Measurements from ENCODE around the gene EDNRA.

The EDNRA gene

DNA sequence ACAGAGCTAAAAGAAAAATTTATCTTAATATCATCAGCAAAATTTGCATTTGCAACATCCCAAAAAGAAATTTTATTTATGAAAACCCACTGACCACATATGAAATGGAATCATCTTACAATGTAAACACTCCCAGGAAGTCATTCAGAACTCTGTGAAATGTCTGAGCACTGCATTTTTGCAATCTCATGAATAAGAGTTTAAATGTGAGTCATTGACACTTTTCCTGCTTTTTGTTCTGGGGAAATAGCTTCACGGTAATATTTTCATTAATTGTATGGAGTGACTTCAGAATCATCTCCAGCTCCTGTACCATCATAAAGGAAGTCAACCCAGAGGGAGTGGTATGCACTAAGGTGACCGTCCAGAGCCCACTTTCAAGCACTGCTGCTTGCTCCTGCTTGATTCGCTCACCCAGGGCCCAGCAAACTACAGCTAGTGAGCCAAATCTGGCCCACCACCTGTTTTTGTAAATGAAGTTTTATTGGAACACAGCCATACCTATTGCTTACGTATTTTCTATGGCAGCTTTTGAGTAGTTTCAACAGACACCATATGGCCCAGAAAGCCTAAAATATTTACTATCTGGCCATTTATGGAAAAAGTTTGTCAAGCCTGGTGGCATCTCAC, 17.2 kb downstream of the EDNRA start:
- DNase-seq (ENCODE audit: low read depth) = peak; percentile 77

- no peak for DNase-seq (ENCODE audit: low read depth)
Measured at GRCh38 chr4:147508346-147508745, 27.4 kb downstream of the EDNRA start.

DNA sequence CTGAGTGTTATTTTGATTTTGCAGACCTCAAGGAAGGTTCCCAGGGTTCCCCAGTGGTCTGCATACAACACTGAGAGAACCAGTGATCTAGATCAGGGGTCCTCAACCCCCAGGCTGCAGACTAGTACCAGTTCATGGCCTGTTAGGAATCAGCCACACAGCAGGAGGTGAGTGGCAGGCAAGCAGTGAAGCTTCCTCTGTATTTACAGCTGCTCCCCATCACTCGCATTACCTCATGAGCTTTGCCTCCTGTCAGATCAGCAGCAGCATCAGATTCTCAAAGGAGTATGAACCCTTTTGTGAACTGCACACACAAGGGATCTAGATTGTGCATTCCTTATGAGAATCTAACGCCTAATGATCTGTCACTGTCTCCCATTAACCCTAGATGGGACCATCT, 28.5 kb downstream of the EDNRA start:
- DNase-seq (ENCODE audit: low read depth) = no peak

GRCh38 chr4:147510962-147511668, 30.2 kb downstream of the EDNRA start:
- peak; percentile 37 for DNase-seq (ENCODE audit: low read depth)

DNA sequence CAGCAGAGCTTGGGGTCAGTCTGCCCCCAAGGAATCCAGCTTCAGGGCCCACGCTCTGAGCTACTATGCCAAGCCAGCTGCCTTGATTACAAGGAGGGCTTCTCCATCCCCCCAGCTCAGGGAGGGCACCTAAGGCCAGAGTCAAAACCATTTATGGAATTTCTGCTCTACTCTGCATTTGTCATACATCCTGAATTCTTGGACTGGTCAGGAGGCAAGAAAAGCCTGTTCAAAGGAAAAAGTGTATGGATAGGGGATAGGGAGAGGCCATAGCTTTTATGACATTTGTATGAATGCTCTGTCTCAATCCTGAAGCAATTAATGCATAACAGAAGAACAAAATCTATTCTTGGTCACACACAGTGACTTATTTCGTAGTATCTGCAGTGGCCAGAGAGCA, 32.2 kb downstream of the EDNRA start:
- DNase-seq (ENCODE audit: low read depth) = peak; percentile 46

DNA sequence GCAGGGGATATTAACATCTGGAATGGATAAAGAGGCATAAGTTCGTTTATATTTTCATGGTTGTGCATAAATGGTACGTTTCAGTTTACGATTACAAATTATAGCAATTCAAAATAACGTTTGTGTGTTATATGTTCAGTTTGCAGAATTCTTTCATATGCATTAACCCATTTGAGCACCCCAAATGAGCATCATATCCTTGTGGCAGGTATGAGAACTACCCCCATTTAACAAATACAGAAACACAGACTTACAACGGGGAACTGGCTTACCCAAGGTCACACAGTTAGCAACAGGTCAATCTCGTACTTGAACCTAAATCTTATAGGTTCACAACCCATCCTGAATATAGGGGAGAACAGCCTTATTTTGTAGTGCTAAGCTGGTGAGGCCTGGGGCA, 33.1 kb downstream of the EDNRA start:
- DNase-seq (ENCODE audit: low read depth) = no peak

- no peak for DNase-seq (ENCODE audit: low read depth)
Measured at GRCh38 chr4:147515220-147515936, 34.5 kb downstream of the EDNRA start.

DNA sequence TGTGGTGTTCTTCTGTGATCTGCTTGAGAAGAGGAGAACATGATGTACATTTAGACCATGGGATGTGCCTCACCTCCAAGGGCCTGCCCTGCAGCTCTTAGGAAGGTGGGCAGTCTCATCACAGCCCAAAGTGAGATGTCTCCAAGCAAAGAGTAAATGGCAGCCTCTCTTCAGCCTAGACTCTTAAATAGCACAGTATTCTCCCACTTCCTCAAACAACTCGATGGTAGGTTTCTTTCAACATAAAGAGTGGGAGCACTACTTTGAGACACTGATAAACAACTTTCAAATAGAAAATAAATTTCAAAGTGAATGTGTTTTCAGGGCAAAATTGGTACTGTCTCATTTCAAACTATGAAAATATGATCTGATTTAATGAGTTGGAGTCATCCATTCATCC, 35.2 kb downstream of the EDNRA start:
- DNase-seq (ENCODE audit: low read depth) = no peak

- peak; percentile 32 for DNase-seq (ENCODE audit: low read depth)
Measured at GRCh38 chr4:147518086-147518485, 37.2 kb downstream of the EDNRA start.

DNA sequence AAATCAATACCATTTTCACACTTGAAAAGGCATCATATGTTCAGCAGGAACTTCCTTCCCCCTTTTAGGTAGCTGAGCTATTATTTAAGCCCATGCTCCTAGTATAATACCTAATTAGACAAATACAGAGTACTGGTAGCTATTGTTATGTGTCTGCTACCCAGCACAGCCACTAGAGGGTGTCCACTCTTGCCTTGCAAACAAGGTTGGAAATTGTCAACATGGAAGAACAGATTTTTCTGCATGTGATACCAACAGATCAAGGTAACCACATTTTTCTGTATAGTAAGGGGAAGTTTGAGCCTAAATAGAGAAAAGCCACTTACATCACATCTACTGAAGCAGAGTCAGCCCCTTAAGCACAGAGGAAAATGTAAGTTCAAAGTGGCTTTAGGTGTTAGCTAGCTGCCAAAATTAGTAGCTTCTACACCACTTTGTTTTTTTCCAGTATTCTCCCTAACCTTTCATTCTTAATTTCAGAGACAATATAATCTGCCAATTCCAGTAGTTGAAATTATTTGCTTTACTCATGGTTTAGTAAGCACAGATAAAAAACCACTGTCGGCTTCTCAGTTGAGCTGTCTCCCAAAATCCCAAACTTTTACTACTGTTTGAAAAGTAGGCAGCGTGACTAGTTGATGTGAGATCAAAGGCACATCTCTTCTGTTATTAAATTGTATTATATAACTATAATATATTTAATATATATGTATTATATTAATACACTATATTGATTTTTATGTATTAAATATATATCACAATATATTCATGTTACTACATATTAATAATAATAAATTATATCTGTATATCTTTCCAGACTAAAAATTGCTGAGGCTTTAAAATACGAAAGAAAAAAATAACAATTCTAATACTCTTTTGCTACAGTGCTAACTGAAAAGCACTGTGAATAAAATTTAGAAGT, 38.2 kb downstream of the EDNRA start:
- peak; percentile 73 for DNase-seq (ENCODE audit: low read depth)

DNA sequence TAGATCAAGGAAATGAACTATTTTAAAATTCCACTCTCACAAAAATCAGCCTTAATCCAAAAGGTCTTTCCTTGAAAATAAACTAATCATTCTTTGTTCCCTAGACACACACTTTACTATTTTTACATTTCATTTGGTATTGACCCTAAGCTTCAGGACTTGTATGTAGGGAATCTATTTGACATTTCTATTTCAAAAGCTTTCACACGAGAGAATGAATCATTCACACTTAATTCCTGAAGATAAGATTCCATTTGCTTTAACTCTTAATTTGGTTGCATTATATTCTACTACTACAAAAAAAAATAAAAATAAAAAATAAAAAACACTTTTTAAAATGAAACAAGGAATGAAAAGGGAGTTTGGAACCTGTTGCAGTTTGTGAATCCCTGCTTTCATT, 43.7 kb downstream of the EDNRA start:
- no peak for DNase-seq (ENCODE audit: low read depth)

GRCh38 chr4:147525494-147526271, 44.8 kb downstream of the EDNRA start:
- DNase-seq (ENCODE audit: low read depth) = no peak

DNA sequence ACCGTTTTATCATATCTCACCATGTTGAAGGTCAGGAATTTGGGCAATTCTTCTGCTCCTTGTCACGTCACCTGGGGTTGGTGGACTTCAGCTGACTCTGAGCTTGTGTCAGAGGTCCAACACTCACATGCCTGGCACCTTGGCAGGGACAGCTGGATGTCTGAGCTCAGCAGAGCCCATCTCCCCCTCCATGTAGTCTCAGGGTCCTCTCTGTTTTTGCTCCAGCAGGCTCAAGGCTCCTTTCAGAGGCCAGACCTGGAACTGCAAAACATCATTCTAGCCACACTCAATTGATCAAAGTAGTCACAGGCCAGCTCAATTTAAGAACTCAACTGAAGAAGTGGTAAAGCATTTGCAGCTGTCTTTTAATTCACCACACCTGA, 45.4 kb downstream of the EDNRA start:
- no peak for DNase-seq (ENCODE audit: low read depth)

GRCh38 chr4:147528054-147528453, 47.2 kb downstream of the EDNRA start:
- DNase-seq (ENCODE audit: low read depth) = no peak

DNA sequence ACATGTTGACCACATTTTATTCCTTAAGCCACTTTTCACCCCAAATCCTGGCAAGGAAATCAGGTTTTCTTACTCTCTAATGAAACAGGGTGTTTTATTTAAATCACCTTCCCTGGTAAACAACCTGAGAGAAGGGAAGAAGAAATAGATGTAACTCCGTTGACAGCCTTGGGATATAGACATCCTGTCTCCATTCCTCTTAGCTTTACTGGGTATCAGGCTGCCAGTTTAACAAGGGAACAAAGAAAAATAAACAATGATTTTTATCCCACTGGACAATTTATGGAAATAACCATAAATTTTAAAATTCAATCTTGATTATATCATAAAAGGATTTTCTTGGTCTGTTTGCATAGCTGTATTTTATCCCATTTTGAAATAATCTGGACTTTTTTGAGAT, 49.2 kb downstream of the EDNRA start:
- DNase-seq (ENCODE audit: low read depth) = no peak

- no peak for DNase-seq (ENCODE audit: low read depth)
Measured at GRCh38 chr4:147530723-147531122, 49.8 kb downstream of the EDNRA start.

- no peak for DNase-seq (ENCODE audit: low read depth)
Measured at GRCh38 chr4:147532896-147533295, 52.0 kb downstream of the EDNRA start.

- DNase-seq (ENCODE audit: low read depth) = no peak
Measured at GRCh38 chr4:147533331-147533730, 52.4 kb downstream of the EDNRA start.

DNA sequence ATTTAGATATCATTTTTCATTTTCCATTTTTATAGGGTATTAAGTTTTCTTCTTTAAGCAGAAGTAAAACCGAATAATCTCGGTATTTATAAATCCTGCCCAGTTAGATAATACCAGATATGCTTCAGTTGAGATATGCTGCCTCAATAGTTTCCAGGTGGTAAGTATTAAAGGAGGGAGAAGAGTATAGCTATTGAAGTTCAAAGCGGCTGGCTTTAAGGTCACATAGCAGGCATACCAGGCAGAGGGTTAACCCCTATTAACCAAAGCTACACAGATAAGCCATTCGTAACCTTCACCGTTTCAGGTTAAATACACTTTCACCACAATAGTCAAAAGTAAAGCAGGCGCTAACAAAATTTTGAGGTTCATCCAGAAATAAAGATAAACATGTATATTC, 54.2 kb downstream of the EDNRA start:
- no peak for DNase-seq (ENCODE audit: low read depth)

DNA sequence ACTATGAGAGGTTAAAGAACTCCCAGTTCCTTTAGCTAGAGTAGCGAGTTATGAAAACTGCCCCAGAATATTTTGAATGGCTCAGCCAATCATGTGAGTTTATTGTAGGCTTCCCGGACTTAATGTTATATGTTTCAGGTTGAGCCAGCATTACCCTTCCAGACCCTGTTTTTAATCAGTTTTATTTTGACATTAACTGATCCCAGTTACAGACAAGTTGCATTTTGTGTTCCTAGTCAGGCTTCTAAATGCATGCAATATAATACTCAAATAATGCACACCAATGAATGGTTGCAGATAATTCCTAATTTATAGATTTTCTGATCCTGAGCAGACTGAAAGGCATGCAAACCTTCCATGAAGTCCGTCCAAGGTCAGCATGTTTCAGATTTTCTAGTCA, 57.8 kb downstream of the EDNRA start:
- DNase-seq (ENCODE audit: low read depth) = no peak

- DNase-seq (ENCODE audit: low read depth) = no peak
Measured at GRCh38 chr4:147539959-147540358, 59.1 kb downstream of the EDNRA start.

Measured in fibroblast of gingiva (primary cell).